GM12878 (cell line): ENCODE results near the gene IPCEF1. TPM values are rescaled to one million over a fixed set of nuclear protein-coding genes. Genes with fewer than 3 reads are reported as not detected.

ENCODE experiments used
- ATAC-seq: fragments of 200-7000 bp; cut with Tn5 transposase; 3 replicates; pipeline ENCODE4 v1.9.1; 2020; ENCODE audit warnings: mild to moderate bottlenecking, moderate library complexity
- BruUV-seq: library from RNA; stranded (reverse); fragments of 400-500 nt; replicated peaks from 2 replicates; lab custom pipeline; 2021; lab: Mats Ljungman, UMichigan
- CTCF ChIA-PET: fragments of 300-600 bp; sonication (Branson Sonifier 250); formaldehyde crosslinking; extraction: SDS; loops from one replicate; lab custom pipeline; 2021; ENCODE audit warnings: inconsistent platforms; lab: Yijun Ruan, JAX
- POLR2A ChIA-PET: fragments of 350-600 bp; formaldehyde crosslinking; extraction: SDS; loops from one replicate; lab custom pipeline; 2021; ENCODE audit warnings: inconsistent platforms; lab: Charles Lee
- RAD21 ChIA-PET: fragments of 300-600 bp; sonication (Branson Sonifier 250); formaldehyde crosslinking; loops from one replicate; lab custom pipeline; 2023; ENCODE audit warnings: antibody characterized with exemption; ENCODE audit not compliant: unreplicated experiment; lab: Charles Lee
- SMC1A ChIA-PET: fragments of 300-600 bp; sonication (Branson Sonifier 250); formaldehyde crosslinking; loops from one replicate; lab custom pipeline; 2023; ENCODE audit not compliant: unreplicated experiment, uncharacterized antibody; lab: Charles Lee
- DNase-seq: peaks from one replicate; pipeline ENCODE4 v3.0.0-alpha.2; 2011; ENCODE audit warnings: low read depth, low spot score
- FAIRE-seq: peaks from 3 replicates; lab custom pipeline; 2011; peaks lifted over from hg19 to GRCh38; lab: Jason Lieb, UNC
- H2AFZ ChIP-seq: 2 replicates; pipeline ENCODE4 v1.6.0; 2011; ENCODE audit warnings: low read depth, low read length, control low read depth; ENCODE audit not compliant: control insufficient read depth
- H3K27ac ChIP-seq: 2 replicates; pipeline ENCODE4 v1.5.1; 2011; ENCODE audit warnings: control low read depth; ENCODE audit not compliant: control insufficient read depth, insufficient read depth
- H3K27me3 ChIP-seq, 2 experiments: replicated peaks in 1 of 2; 2 replicates each; pipeline versions ENCODE4 v1.6.0 to v1.6.1; 2011; ENCODE audit warnings: low read length in 1 of 2; ENCODE audit not compliant: control insufficient read depth in 2 of 2, insufficient read depth in 2 of 2
- H3K36me3 ChIP-seq, 2 experiments: 2 replicates each; pipeline ENCODE4 v1.5.1; 2011; ENCODE audit warnings: low read length in 1 of 2; ENCODE audit not compliant: control insufficient read depth in 2 of 2, insufficient read depth in 2 of 2
- H3K4me1 ChIP-seq: 2 replicates; pipeline ENCODE4 v1.6.1; 2011; ENCODE audit warnings: mild to moderate bottlenecking, low read length, moderate library complexity, mixed read lengths; ENCODE audit not compliant: control insufficient read depth, insufficient read depth
- H3K4me2 ChIP-seq: 2 replicates; pipeline ENCODE4 v1.6.0; 2011; ENCODE audit warnings: control low read depth; ENCODE audit not compliant: control insufficient read depth, insufficient read depth
- H3K4me3 ChIP-seq: fragments of 200-600 bp; sonication (generic); 2 replicates; pipeline ENCODE4 v1.5.1; 2016
- H3K79me2 ChIP-seq: 2 replicates; pipeline ENCODE4 v1.6.0; 2011; ENCODE audit warnings: low read length; ENCODE audit not compliant: control insufficient read depth, insufficient read depth
- H3K9ac ChIP-seq: 2 replicates; pipeline ENCODE4 v1.8.0; 2011; ENCODE audit warnings: low read length, control low read depth, mixed read lengths; ENCODE audit not compliant: control insufficient read depth, insufficient read depth
- H3K9me3 ChIP-seq: replicated peaks from 3 replicates; pipeline ENCODE4 v1.5.1; 2011; ENCODE audit warnings: mild to moderate bottlenecking, low read length; ENCODE audit not compliant: control insufficient read depth, insufficient read depth
- H4K20me1 ChIP-seq: 2 replicates; pipeline ENCODE4 v1.6.0; 2011; ENCODE audit not compliant: control insufficient read depth, insufficient read depth
- ATF3 ChIP-seq: IDR thresholded peaks from 2 replicates; pipeline ENCODE4 v1.6.1; 2011; ENCODE audit warnings: low read depth, mild to moderate bottlenecking, low read length, moderate library complexity, borderline replicate concordance; ENCODE audit errors: extremely low read depth
- BCLAF1 ChIP-seq: fragments of 450-650 bp; IDR thresholded peaks from 2 replicates; pipeline ENCODE4 v1.6.1; 2017; ENCODE audit warnings: antibody characterized with exemption, mild to moderate bottlenecking, moderate library complexity
- CHD4 ChIP-seq: fragments of 200-600 bp; sonication (generic); IDR thresholded peaks from 2 replicates; pipeline ENCODE4 v1.6.1; 2016; ENCODE audit warnings: mild to moderate bottlenecking
- ELK1 ChIP-seq: IDR thresholded peaks from 2 replicates; pipeline ENCODE4 v1.6.1; 2012; ENCODE audit warnings: low read depth, low read length, improper control_type of control experiment
- EZH2 ChIP-seq: IDR thresholded peaks from 2 replicates; pipeline ENCODE4 v1.6.1; 2012; ENCODE audit warnings: low read depth, mild to moderate bottlenecking, control low read depth, inconsistent platforms, low read length, borderline replicate concordance; ENCODE audit not compliant: control insufficient read depth
- GABPA ChIP-seq: IDR thresholded peaks from 2 replicates; pipeline ENCODE4 v1.6.1; 2014; ENCODE audit warnings: antibody characterized with exemption, low read depth, mild to moderate bottlenecking, inconsistent platforms
- NKRF ChIP-seq: fragments of 450-650 bp; conservative IDR thresholded peaks from 2 replicates; pipeline ENCODE4 v1.6.1; 2017; ENCODE audit warnings: mild to moderate bottlenecking, moderate library complexity
- RBBP5 ChIP-seq: fragments of 200-600 bp; sonication (generic); conservative IDR thresholded peaks from 2 replicates; pipeline ENCODE4 v1.6.1; 2016
- YY1 ChIP-seq: IDR thresholded peaks from 2 replicates; pipeline ENCODE4 v1.6.1; 2011; ENCODE audit warnings: low read depth, mild to moderate bottlenecking, low read length
- ZNF592 ChIP-seq: fragments of 450-650 bp; IDR thresholded peaks from 2 replicates; pipeline ENCODE4 v1.6.1; 2017; ENCODE audit warnings: mild to moderate bottlenecking, moderate library complexity
- WGBS: methylation state at CpG from one replicate; pipeline ENCODE4 v1.1.6; 2016; ENCODE audit warnings: low lambda C conversion rate; ENCODE audit not compliant: insufficient replicate concordance, insufficient coverage; ENCODE audit errors: missing lambda C conversion rate; 5-methylcytosine and 5-hydroxymethylcytosine counted together
- in situ Hi-C: fragments of 300-500 bp; cut with MboI; formaldehyde crosslinking; loops from 9 replicates; pipeline ENCODE4 v1.14.3; 2018; ENCODE audit warnings: mixed read lengths
- intact Hi-C: fragments of 100-400 bp; cut with micrococcal nuclease; formaldehyde crosslinking; loops from one replicate; pipeline ENCODE4 v1.14.2; 2022; ENCODE audit not compliant: unreplicated experiment
- polyA plus RNA-seq, 11 experiments: library from polyadenylated mRNA; depleted of rRNA in 4 of 11; unstranded in 6 of 11; stranded (reverse) in 5 of 11; fragments of >200 nt; fragmentation: Nextera tagmentation in 4 of 11; fragmentation: Illumina TruSeq in 1 of 11; extraction: Ambion mirVana in 4 of 11; extraction: Trizol in 1 of 11; gene quantifications; 1 replicate in 1 of 11; 2 replicates in 10 of 11; pipeline versions ENCODE4 v1.2.1 to v1.2.3, GENCODE V29; 2011 to 2016; ENCODE audit warnings: inconsistent platforms in 2 of 11, missing spikeins in 2 of 11, low read depth in 1 of 11
- total RNA-seq, 4 experiments: library from RNA; depleted of rRNA in 3 of 4; stranded (reverse); fragments of >200 nt in 3 of 4; fragmentation: Illumina TruSeq in 1 of 4; extraction: Trizol in 1 of 4; gene quantifications; 2 replicates each; pipeline versions ENCODE4 v1.2.1 to v1.2.3, GENCODE V29; 2013 to 2021

IPCEF1 gene
- total and polyA plus RNA-seq, 10 of the 15 experiments (the other 5 are each of a cell fraction or from before 2014, with no cell fraction given): 1.3 to 137 (median 4.2) TPM

GRCh38 chr6:154134471-154135147 lies 222.0 kb downstream of the IPCEF1 start (continued):
- TF ChIP-seq CHD4 (no peak), ZNF592 (no peak)

- intact Hi-C loops (no loop called here), in situ Hi-C loops (no loop called here)
- H3K36me3 ChIP-seq: no peaks in the 10 kb centered on the region
- CTCF ChIA-PET: no interaction called here
- WGBS: 32% methylated on average over 2 of the region's 2 CpGs
- FAIRE-seq (no peak), DNase-seq (no peak), ATAC-seq (no peak)
- no peaks in the 10 kb centered on the region for H3K9me3 ChIP-seq
- no peak overlapping the region for H3K27ac ChIP-seq
- H3K4me1 ChIP-seq: no peaks in the 10 kb centered on the region
- no peaks in the 10 kb centered on the region; a peak in 1 of 4 replicates for H3K27me3 ChIP-seq
- H2AFZ ChIP-seq: no peak overlapping the region
- POLR2A ChIA-PET: no interaction called here
- H4K20me1 ChIP-seq: no peaks in the 10 kb centered on the region
- no peaks in the 10 kb centered on the region for H3K79me2 ChIP-seq
- SMC1A ChIA-PET: no interaction called here
- H3K4me2 ChIP-seq: no peak overlapping the region
- RAD21 ChIA-PET: no interaction called here
- H3K9ac ChIP-seq: no peak overlapping the region
- H3K4me3 ChIP-seq: no peak overlapping the region
- BruUV-seq: no TSS peak
- TF ChIP-seq NKRF: no peak
- no peak for TF ChIP-seq YY1
- TF ChIP-seq RBBP5: no peak
- no peak for TF ChIP-seq ELK1
- no peak for TF ChIP-seq GABPA
- no peak for TF ChIP-seq ATF3
- no peak for TF ChIP-seq BCLAF1
- TF ChIP-seq EZH2: no peak
Measured at GRCh38 chr6:154127657-154128056, 228.9 kb downstream of the IPCEF1 start.
